DMS114 treated with DMSO at 0.1 percent for 48 hours (cell line): Measurements from ENCODE around the gene RPP38.

Experiments used
- DNase-seq: peaks from one replicate; lab custom pipeline; 2025; ENCODE audit not compliant: unreplicated experiment; lab: John Stamatoyannopoulos, UW

Gene RPP38, protein sequence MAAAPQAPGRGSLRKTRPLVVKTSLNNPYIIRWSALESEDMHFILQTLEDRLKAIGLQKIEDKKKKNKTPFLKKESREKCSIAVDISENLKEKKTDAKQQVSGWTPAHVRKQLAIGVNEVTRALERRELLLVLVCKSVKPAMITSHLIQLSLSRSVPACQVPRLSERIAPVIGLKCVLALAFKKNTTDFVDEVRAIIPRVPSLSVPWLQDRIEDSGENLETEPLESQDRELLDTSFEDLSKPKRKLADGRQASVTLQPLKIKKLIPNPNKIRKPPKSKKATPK

GRCh38 chr10:15097011-15097812 lies at the start of gene RPP38:
Gene RPP38, plus strand, starts transcription at chr10:15097355. Its CDS starts 5,960 bp downstream, at chr10:15103315.
- DNase-seq = peak; percentile 91

DNA sequence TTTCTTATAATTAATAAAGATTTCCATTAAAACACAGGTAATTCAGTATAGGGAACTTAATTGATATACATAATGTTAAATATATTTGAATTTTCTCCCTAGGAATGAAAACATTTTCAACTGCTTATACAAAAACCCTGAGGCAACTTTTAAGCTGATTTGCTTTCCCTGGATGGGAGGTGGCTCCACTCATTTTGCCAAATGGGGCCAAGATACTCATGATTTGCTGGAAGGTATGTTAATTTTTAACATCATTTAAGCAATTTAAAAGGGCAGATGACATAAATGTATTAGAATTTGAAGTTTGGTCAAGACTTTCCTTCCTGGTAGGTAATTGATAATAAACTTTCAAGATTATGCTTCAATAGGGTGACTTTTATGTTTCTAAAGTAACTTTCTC lies 47.6 kb upstream of the RPP38 start:
- no peak for DNase-seq

- DNase-seq = no peak
Observed at GRCh38 chr10:15052121-15052520, 45.0 kb upstream of the RPP38 start.

GRCh38 chr10:15053061-15053460 lies 44.1 kb upstream of the RPP38 start:
- DNase-seq = no peak

- no peak for DNase-seq
Observed at GRCh38 chr10:15058689-15059088, 38.5 kb upstream of the RPP38 start.

GRCh38 chr10:15059914-15060313 lies 37.2 kb upstream of the RPP38 start:
- DNase-seq = no peak

DNA sequence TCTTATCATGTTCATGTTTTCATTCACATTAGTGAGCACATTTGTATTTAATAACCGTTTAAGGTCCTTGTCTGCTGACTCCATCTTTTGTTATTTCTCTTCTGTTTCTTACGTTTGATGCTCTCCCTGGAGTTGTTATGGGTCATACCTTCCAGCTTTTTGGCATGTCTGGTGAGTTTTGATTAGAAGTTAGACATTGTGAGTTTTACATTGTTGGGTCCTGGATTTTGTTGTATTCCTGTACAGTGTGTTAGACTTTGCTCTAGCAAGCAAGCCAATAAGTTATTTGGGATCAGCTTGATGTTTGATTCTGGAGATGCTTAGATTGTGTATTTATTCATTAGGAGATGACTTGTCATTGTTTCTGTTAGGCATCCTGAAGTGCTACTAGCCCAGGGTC lies 36.5 kb upstream of the RPP38 start:
- no peak for DNase-seq

DNA sequence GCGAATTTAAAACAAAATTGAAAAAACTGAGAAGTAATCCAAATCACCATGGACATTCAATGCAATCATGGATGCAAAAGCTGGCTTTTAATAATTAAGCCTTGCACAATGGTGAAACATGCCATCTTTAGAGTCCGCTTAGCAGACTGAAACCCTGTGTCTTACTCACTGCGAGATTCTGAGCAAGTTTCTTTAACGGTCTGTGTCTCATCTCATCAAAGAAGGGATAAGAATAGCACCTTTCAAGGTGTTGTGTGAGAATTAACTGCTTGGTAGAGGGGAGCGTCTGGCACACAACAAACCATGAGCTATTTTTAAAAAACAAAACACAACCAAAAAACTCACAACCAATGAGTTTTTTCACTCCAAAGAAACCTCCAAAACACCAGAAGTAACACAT lies 30.0 kb upstream of the RPP38 start:
- DNase-seq = no peak

GRCh38 chr10:15068802-15069201 lies 28.4 kb upstream of the RPP38 start:
- no peak for DNase-seq

DNA sequence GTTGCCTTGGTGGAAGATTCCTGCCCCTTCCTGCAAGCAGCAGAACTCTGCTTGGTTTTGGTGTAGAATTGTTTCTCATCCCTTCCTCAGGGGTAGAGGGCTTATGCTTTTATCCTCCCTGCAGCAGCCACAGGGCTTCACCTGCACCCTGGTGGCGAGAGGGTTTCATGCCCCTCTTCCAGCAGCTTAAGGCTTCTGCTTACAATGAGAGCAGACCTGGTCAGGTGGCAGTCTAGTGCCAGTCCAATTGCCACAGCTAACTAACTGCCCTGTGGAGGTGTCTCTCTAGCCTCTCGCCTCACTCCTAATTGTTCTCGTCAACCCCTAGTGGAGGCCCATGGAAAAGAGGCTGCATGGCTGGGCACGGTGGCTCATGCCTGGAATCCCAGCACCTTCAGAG lies 27.9 kb upstream of the RPP38 start:
- no peak for DNase-seq

DNA sequence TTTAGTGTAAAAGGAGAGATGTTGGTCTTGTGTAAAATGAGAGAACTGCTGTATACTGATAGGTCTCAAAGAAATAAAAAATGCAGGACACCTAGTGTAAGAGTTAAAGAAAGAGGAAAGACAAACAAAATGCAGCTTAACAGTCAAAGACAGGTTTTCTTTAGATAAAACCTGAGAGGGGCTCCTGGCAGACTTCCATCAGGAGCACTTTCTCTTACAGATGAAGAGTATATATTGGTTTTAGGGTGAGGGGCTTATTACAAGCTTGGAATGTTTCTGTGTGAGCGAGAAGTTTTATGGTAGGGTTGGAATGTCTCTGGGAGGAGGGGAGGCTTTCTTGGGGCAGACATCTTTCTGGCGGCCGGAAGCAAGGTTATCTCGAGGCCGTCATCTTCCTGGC lies 24.8 kb upstream of the RPP38 start:
- DNase-seq = no peak

- DNase-seq = no peak
Observed at GRCh38 chr10:15075421-15075820, 21.7 kb upstream of the RPP38 start.

DNA sequence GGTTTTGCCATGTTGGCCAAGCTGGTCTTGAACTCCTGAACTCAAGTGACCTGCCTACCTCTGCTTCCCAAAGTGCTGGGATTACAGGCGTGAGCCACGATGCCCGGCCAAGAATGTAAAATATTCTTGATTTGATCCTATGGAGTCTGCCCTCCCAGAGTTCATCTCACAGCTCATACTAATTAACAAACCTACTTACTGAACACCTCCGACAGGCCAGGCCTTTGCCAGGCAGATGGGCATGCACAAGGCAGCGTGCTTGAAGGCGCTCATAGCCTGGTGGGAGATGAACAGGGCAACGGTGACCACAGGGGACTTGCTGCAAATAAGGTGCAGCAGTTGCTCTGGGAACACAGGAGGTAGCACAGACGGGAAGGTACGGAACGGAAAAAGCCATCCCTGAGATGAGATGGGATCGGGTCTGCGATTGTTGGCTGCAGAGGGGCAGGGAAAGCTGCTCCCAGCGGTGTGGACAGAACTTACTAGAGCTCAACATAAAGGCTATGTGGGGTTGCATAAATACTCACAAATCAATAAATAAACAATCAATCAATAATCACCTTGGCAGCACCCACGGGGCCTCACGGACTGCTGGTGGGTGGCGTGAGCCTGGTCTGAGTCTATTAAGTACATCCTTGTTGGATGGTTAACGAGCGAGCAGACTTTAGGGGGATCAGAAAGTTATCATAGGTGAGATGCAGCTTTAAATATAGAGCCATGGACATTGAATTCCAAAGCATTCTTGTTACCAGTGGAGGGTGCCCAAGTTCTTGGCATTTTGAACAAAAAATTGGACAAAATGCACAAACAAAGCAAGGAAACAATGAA lies 13.3 kb upstream of the RPP38 start:
- DNase-seq = no peak

DNA sequence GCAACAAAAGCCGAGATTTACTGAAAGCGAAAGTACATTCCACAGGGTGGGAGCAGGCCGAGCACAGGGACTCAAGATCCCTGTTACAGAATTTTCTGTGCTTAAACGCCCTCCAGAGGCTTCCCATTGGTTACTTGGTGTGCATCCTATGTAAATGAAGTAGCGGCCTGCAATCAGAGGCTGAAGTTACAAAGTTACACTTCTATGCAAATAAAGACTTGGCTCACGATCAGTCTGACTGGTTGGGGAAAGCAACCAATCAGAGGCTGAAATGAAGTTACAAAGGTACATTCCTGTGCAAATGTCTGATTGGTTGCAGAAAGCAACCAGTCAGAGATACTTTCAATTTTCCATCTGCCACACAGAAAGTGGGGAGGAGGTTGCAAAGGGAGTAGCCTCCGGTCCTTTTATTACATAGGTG lies 12.6 kb upstream of the RPP38 start:
- DNase-seq = peak; percentile 82

DNA sequence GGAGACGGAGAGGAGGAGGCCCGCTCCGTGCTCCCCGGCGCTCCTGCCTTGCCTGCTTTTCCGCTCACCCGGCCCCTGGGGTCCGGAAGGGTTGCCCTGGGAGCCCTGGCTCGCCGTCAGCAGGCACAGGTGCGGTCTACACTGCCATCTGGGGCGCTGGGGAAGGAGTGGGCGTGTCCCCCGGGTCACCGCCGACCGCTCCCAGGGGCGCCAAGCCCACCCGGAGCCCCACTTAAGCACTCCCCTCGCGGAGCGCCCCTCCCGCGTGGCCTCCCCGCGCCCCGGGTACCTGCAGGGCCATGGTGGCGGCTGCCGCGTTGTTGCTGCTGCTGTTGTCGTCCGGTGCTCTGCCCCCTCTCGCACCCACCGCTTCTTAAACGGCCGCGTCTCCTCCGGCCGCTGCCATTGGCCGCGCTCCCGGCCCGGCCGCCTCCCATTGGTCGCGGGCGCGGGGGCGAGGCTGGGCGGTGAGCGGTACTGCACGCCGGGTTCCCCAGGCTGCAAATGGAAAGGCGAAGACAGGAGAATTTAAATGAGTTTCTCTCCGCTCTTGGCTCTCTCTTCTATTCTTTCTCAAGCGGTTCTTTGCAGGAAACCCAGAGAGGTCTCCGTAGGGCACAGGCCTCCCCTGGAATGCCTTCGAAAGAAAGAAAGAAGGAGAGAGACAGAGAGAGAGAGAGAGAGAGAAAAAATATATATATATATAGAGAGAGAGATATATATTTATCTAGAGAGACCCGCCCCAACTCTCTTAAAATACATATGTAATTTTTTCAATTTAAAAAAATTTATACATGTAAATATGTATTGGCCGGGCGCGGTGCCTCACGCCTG lies 8.5 kb upstream of the RPP38 start, which contains the start of gene ACBD7:
TSS of gene ACBD7 (minus strand) at position 349 of the 834 bp plus-strand sequence. CDS start at position 301, 48 bp downstream.
- DNase-seq = peak; percentile 89

DNA sequence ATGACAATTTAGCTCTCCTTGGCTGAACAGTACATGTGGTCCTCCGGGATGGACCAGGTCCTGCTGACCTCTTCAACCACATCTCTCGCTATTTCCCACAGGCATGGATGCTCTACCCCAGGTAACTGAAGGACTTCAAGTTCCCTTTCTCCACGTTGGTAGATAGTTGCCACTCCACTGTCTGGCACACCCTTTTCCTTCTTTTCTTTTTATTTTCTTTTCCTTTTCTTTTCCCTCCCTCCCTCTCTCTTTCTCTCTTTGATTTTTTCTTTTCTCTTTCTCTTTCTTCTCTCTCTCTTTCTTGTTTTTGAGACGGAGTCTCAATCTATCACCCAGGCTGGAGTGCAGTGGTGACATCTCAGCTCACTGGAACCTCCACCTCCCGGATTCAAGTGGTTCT lies 5.7 kb upstream of the RPP38 start:
- DNase-seq = no peak

DNA sequence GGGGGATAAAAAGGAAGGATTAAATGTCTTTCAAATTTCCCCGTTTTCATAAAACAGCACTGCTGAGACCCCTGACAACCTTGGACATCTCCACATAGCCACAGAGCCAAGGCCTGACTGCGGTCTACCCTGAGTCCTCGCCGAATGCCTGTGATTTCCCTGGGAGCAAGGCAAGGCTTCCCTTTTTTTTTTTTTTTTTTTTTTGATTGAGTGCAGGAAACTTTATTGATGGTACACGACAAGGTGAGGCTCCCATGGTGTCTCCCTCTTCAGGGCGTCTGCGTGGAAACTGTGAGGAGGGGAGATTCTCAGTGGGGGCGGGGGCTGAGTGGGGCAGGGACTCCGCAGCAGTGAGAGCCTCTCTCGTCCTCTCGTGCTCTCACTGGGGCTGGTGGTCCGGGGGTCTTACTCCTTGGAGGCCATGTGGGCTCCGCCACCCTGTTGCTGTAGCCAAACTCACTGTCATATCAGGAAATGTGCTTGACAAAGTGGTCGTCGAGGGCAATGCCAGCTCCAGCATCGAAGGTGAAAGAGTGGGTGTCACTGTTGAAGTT lies 4.2 kb upstream of the RPP38 start:
- no peak for DNase-seq

- DNase-seq = no peak
Observed at GRCh38 chr10:15096661-15097010, 519 bp upstream of the RPP38 start.

GRCh38 chr10:15099886-15100285 lies 2.7 kb downstream of the RPP38 start:
- DNase-seq = no peak

GRCh38 chr10:15103513-15103912 lies 6.4 kb downstream of the RPP38 start:
- DNase-seq = no peak
